ENCODE results near the gene FRAS1. TPM values are rescaled to one million over a fixed set of nuclear protein-coding genes. Genes with fewer than 3 reads are reported as not detected.

The FRAS1 gene
- total RNA-seq, 1 donor from 2014 or later = 8.8 TPM

DNA sequence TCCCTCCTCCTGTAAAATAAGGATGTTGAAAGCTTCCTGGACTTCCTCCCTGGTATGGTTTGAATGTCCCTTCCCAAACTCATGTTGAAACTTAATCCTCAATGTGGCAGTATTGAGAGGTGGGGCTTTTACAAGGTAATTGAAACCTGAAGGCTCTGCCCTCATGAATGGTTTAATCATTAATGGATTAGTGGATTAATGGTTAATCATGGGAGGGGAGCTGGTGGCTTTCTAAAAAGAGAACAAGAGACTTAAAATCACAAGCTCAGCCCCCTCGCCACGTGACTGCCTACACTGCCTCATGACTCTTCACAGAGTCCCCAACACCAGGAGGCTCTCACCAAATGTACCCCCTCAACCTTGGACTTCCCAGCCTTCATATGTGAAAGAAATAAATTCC is 369.8 kb downstream of the FRAS1 start:
- TF ChIP-seq CTCF (IDR thresholded peaks at IDR 0.05) = no peak
- TF ChIP-seq POLR2A (IDR thresholded peaks at IDR 0.05) = no peak
- TF ChIP-seq POLR2AphosphoS5 (IDR thresholded peaks at IDR 0.05; ENCODE audit: insufficient read depth in 1 of 2, low read depth in 1 of 2) = no peak
- Histone ChIP-seq H3K27ac (no peak overlapping the region), H3K36me3 (no peaks in the 10 kb centered on the region), H3K9me3 (no peaks in the 10 kb centered on the region), H3K27me3 (no peaks in the 10 kb centered on the region), H3K4me3 (no peak overlapping the region), H3K4me1 (no peaks in the 10 kb centered on the region)
- no peak for DNase-seq (ENCODE audit: extremely low spot score in 2 of 2)
- intact Hi-C loops (cut with DNase I) = no loop called here

DNA sequence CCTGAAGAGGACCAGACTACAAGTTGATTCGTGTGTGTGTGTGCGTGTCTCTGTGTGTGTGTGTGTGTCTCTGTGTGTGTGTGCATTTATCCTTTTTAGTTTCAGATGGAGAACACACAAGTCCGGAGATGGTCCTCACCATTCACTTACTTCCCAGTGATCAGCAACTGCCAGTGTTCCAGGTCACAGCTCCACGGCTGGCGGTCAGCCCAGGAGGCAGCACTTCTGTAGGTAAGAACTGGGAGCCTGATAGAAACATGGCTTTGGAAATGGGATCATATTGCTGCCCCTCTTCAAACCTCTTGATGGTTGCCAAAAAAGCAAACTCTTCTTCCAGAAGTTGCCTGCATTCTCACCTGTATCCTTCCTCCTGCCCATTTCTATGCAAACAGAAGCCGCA is 371.9 kb downstream of the FRAS1 start:
- no peak for TF ChIP-seq POLR2A (IDR thresholded peaks at IDR 0.05)
- no peak for TF ChIP-seq POLR2AphosphoS5 (IDR thresholded peaks at IDR 0.05; ENCODE audit: insufficient read depth in 1 of 2, low read depth in 1 of 2)
- TF ChIP-seq CTCF (IDR thresholded peaks at IDR 0.05) = no peak
- Histone ChIP-seq H3K27ac (no peak overlapping the region), H3K4me3 (no peak overlapping the region), H3K4me1 (no peaks in the 10 kb centered on the region), H3K9me3 (no peaks in the 10 kb centered on the region), H3K36me3 (no peaks in the 10 kb centered on the region), H3K27me3 (no peaks in the 10 kb centered on the region)
- DNase-seq (ENCODE audit: extremely low spot score in 2 of 2) = no peak
- intact Hi-C loops (cut with DNase I) = no loop called here

DNA sequence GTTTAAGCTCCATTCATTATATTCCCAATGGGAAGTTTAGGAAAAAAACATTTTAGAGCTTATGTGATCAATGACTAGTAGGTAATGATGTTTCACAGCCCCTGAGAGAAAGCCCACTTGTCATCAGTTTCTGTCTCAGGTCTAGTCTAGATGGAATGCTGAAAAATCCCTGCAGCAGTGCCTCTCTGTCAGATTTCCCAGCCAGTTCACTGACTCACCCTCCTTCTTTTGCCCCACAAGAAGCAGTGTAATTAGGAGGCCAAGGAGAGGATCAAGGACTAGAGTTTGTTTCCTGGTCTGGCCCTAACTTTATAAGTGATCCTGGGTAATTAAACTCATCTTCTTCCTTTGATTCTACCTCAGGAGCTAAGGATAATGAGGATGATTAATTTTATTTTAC is 375.8 kb downstream of the FRAS1 start:
- Histone ChIP-seq H3K27ac (no peak overlapping the region), H3K9me3 (no peaks in the 10 kb centered on the region), H3K4me1 (no peaks in the 10 kb centered on the region), H3K36me3 (no peaks in the 10 kb centered on the region), H3K4me3 (no peak overlapping the region), H3K27me3 (no peaks in the 10 kb centered on the region)
- intact Hi-C loops (cut with DNase I) = no loop called here
- no peak for DNase-seq (ENCODE audit: extremely low spot score in 2 of 2)
- no peak for TF ChIP-seq POLR2A (IDR thresholded peaks at IDR 0.05)
- TF ChIP-seq POLR2AphosphoS5 (IDR thresholded peaks at IDR 0.05; ENCODE audit: insufficient read depth in 1 of 2, low read depth in 1 of 2) = no peak
- TF ChIP-seq CTCF (IDR thresholded peaks at IDR 0.05) = no peak

- Histone ChIP-seq H3K27ac (no peak overlapping the region), H3K36me3 (no peaks in the 10 kb centered on the region), H3K4me3 (no peak overlapping the region), H3K4me1 (no peaks in the 10 kb centered on the region), H3K27me3 (no peaks in the 10 kb centered on the region), H3K9me3 (no peaks in the 10 kb centered on the region)
- TF ChIP-seq POLR2A (IDR thresholded peaks at IDR 0.05) = no peak
- TF ChIP-seq POLR2AphosphoS5 (IDR thresholded peaks at IDR 0.05; ENCODE audit: insufficient read depth in 1 of 2, low read depth in 1 of 2) = no peak
- no peak for TF ChIP-seq CTCF (IDR thresholded peaks at IDR 0.05)
- intact Hi-C loops (cut with DNase I) = no loop called here
- no peak for DNase-seq (ENCODE audit: extremely low spot score in 2 of 2)
Observed at GRCh38 chr4:78437608-78438088, 380.5 kb downstream of the FRAS1 start.

- no peak for DNase-seq (ENCODE audit: extremely low spot score in 2 of 2)
- Histone ChIP-seq H3K36me3 (no peaks in the 10 kb centered on the region), H3K27ac (no peak overlapping the region), H3K4me3 (no peak overlapping the region), H3K27me3 (no peaks in the 10 kb centered on the region), H3K9me3 (no peaks in the 10 kb centered on the region), H3K4me1 (no peaks in the 10 kb centered on the region)
- intact Hi-C loops (cut with DNase I) = no loop called here
- no peak for TF ChIP-seq POLR2AphosphoS5 (IDR thresholded peaks at IDR 0.05; ENCODE audit: insufficient read depth in 1 of 2, low read depth in 1 of 2)
- TF ChIP-seq POLR2A (IDR thresholded peaks at IDR 0.05) = no peak
- TF ChIP-seq CTCF (IDR thresholded peaks at IDR 0.05) = no peak
Observed at GRCh38 chr4:78439328-78439727, 382.2 kb downstream of the FRAS1 start.

All from vagina (tissue), 2 donors.